ENCODE measurements around the gene DIPK1C.

GRCh38 chr18:74435740-74436139, 21.4 kb downstream of the DIPK1C start:
- no peak for TF ChIP-seq CTCF (IDR thresholded peaks at IDR 0.05)
- no peak for TF ChIP-seq ZFX (IDR thresholded peaks at IDR 0.05; ENCODE audit: borderline replicate concordance)

Data from 22Rv1 (cell line).